Endothelial cell of umbilical vein (primary cell): ENCODE measurements around the gene NPNT. TPM values are rescaled to one million over a fixed set of nuclear protein-coding genes. Genes with fewer than 3 reads are reported as not detected.

Experiments
- BruUV-seq: library from RNA; stranded (reverse); fragments of 400-500 nt; replicated peaks from 2 replicates; lab custom pipeline; 2021; lab: Mats Ljungman, UMichigan
- CTCF ChIA-PET: fragments of 300-600, 350-600 bp; sonication (Branson Sonifier 250); formaldehyde crosslinking; loops from one replicate; lab custom pipeline; 2021; ENCODE audit warnings: antibody characterized with exemption, inconsistent platforms; lab: Charles Lee
- POLR2A ChIA-PET: fragments of 300-600, 350-600 bp; sonication (Branson Sonifier 250); formaldehyde crosslinking; loops from one replicate; lab custom pipeline; 2021; ENCODE audit warnings: antibody characterized with exemption, inconsistent platforms; lab: Charles Lee
- DNase-seq: peaks from one replicate; pipeline ENCODE4 v3.0.0-alpha.2; 2011; ENCODE audit warnings: low read depth, low spot score
- FAIRE-seq: peaks from 2 replicates; lab custom pipeline; 2011; peaks lifted over from hg19 to GRCh38; lab: Jason Lieb, UNC
- H2AFZ ChIP-seq: 2 replicates; pipeline ENCODE4 v1.6.0; 2012; ENCODE audit warnings: low read depth, low read length, control low read depth, inconsistent platforms
- H3K27ac ChIP-seq: 2 replicates; pipeline ENCODE4 v1.5.1; 2011; ENCODE audit warnings: low read depth, mild to moderate bottlenecking, control low read depth, low read length, moderate library complexity; ENCODE audit not compliant: insufficient read depth
- H3K27me3 ChIP-seq, 2 experiments: 2 replicates each; pipeline versions ENCODE4 v1.6.0 to v1.6.1; 2011; ENCODE audit warnings: low read length in 2 of 2, mixed read lengths in 1 of 2; ENCODE audit not compliant: control insufficient read depth in 2 of 2, insufficient read depth in 2 of 2
- H3K36me3 ChIP-seq, 2 experiments: 2 replicates in 1 of 2; 3 replicates in 1 of 2; pipeline ENCODE4 v1.5.1; 2011; ENCODE audit warnings: low read length in 2 of 2, mild to moderate bottlenecking in 1 of 2, moderate library complexity in 1 of 2; ENCODE audit not compliant: control insufficient read depth in 2 of 2, insufficient read depth in 2 of 2; ENCODE audit errors: extremely low read depth in 1 of 2
- H3K4me1 ChIP-seq: 3 replicates; pipeline ENCODE4 v1.5.1; 2011; ENCODE audit warnings: mild to moderate bottlenecking, low read length; ENCODE audit not compliant: control insufficient read depth, insufficient read depth; ENCODE audit errors: extremely low read depth
- H3K4me2 ChIP-seq: 2 replicates; pipeline ENCODE4 v1.6.1; 2011; ENCODE audit warnings: low read length, control low read depth, mixed read lengths; ENCODE audit not compliant: insufficient read depth
- H3K4me3 ChIP-seq, 3 experiments: fragments of 200-600 bp in 1 of 3; sonication (generic), shearing (Covaris generic) in 1 of 3; replicated peaks in 1 of 3; 2 replicates each; pipeline ENCODE4 v1.5.1; 2011 to 2016; ENCODE audit warnings: control low read depth in 3 of 3, low read length in 3 of 3, mild to moderate bottlenecking in 2 of 3, inconsistent platforms in 1 of 3, low read depth in 1 of 3, moderate library complexity in 1 of 3; ENCODE audit not compliant: insufficient read depth in 1 of 3
- H3K79me2 ChIP-seq: 2 replicates; pipeline ENCODE4 v1.6.0; 2012; ENCODE audit warnings: low read length, inconsistent platforms; ENCODE audit not compliant: control insufficient read depth, insufficient read depth
- H3K9ac ChIP-seq: replicated peaks from 2 replicates; pipeline ENCODE3; 2011; ENCODE audit warnings: low read length, control low read depth; ENCODE audit not compliant: insufficient read depth; ENCODE audit errors: extremely low read depth
- H3K9me1 ChIP-seq: replicated peaks from 3 replicates; pipeline ENCODE4 v1.6.0; 2011; ENCODE audit warnings: mild to moderate bottlenecking, low read length; ENCODE audit not compliant: control insufficient read depth, insufficient read depth; ENCODE audit errors: extremely low read depth
- H3K9me3 ChIP-seq: replicated peaks from 2 replicates; pipeline ENCODE4 v1.5.1; 2012; ENCODE audit warnings: low read length, inconsistent platforms; ENCODE audit not compliant: control insufficient read depth, insufficient read depth
- H4K20me1 ChIP-seq: replicated peaks from 2 replicates; pipeline ENCODE3; 2011; ENCODE audit warnings: mild to moderate bottlenecking, low read length; ENCODE audit not compliant: control insufficient read depth, insufficient read depth; ENCODE audit errors: extremely low read depth
- CTCF ChIP-seq, 2 donors: IDR thresholded peaks; 1 replicate in 1 of 2; 2 replicates in 1 of 2; pipeline ENCODE4 v1.5.1; 2011; ENCODE audit warnings: low read length in 2 of 2, mild to moderate bottlenecking in 2 of 2, moderate library complexity in 2 of 2, control low read depth in 1 of 2, inconsistent platforms in 1 of 2, low read depth in 1 of 2; ENCODE audit not compliant: insufficient read depth in 1 of 2; ENCODE audit errors: extremely low read depth in 1 of 2
- EZH2 ChIP-seq: IDR thresholded peaks from 2 replicates; pipeline ENCODE4 v1.6.1; 2012; ENCODE audit warnings: borderline replicate concordance, low read depth, mild to moderate bottlenecking, moderate library complexity, low read length, inconsistent platforms; ENCODE audit not compliant: severe bottlenecking
- FOS ChIP-seq: IDR thresholded peaks from 2 replicates; pipeline ENCODE4 v1.6.1; 2011; ENCODE audit warnings: mild to moderate bottlenecking, low read length, moderate library complexity, borderline replicate concordance; ENCODE audit not compliant: insufficient read depth
- GATA2 ChIP-seq: IDR thresholded peaks from 2 replicates; pipeline ENCODE4 v1.7.0; 2011; ENCODE audit warnings: low read depth, mild to moderate bottlenecking, moderate library complexity, mixed read lengths, low read length; ENCODE audit not compliant: insufficient read length, insufficient read depth
- JUN ChIP-seq: IDR thresholded peaks from 2 replicates; pipeline ENCODE4 v1.6.1; 2011; ENCODE audit warnings: borderline replicate concordance, low read depth; ENCODE audit not compliant: insufficient read length, insufficient read depth
- MAX ChIP-seq: IDR thresholded peaks from 2 replicates; pipeline ENCODE4 v1.6.1; 2011; ENCODE audit not compliant: insufficient read depth, insufficient read length
- MYC ChIP-seq: IDR thresholded peaks from one replicate; pipeline ENCODE4 v1.6.1; 2011; ENCODE audit warnings: mild to moderate bottlenecking, low read depth, low read length
- POLR2A ChIP-seq: IDR thresholded peaks from 2 replicates; pipeline ENCODE4 v1.6.1; 2012; ENCODE audit warnings: low read depth, mild to moderate bottlenecking, control low read depth, low read length
- POLR2AphosphoS5 ChIP-seq: IDR thresholded peaks from 2 replicates; pipeline ENCODE4 v1.6.1; 2012; ENCODE audit warnings: low read depth, mild to moderate bottlenecking, control low read depth, low read length, moderate library complexity; ENCODE audit not compliant: insufficient read depth
- dilution Hi-C: fragments of 300-500 bp; cut with MboI; formaldehyde crosslinking; loops from one replicate; pipeline ENCODE4 v1.15.0; 2019; ENCODE audit warnings: low sequenced_read_pairs; ENCODE audit not compliant: extremely low pct_ligation_motif_present
- intact Hi-C: fragments of 100-400 bp; cut with micrococcal nuclease; formaldehyde crosslinking; loops from one replicate; pipeline ENCODE4 v1.10.0; 2022
- polyA plus RNA-seq, 4 experiments: library from polyadenylated mRNA; depleted of rRNA in 3 of 4; stranded (reverse) in 3 of 4; unstranded in 1 of 4; fragments of >200 nt; gene quantifications; 2 replicates each; pipeline versions ENCODE4 v1.2.1 to v1.2.3, GENCODE V29; 2011 to 2012; ENCODE audit warnings: missing spikeins in 1 of 4
- total RNA-seq: library from RNA; stranded (reverse); gene quantifications from 2 replicates; pipeline ENCODE4 v1.2.3, GENCODE V29; 2021

NPNT gene
- total and polyA plus RNA-seq, 2 donors (not counting 3 experiments of a cell fraction or from before 2014, with no cell fraction given) = not detected

- no peaks in the 10 kb centered on the region for H3K27me3 ChIP-seq
- H2AFZ ChIP-seq = no peak overlapping the region
- BruUV-seq = no TSS peak
- no peak overlapping the region for H3K4me2 ChIP-seq
- DNase-seq (no peak), FAIRE-seq (no peak)
- ChIA-PET POLR2A (no interaction called here), CTCF (no interaction called here)
- H3K27ac ChIP-seq = no peak overlapping the region
- no peaks in the 10 kb centered on the region for H3K9me3 ChIP-seq
- no peak overlapping the region for H3K9ac ChIP-seq
- H3K4me3 ChIP-seq = no peak overlapping the region
- no peaks in the 10 kb centered on the region for H3K4me1 ChIP-seq
- H3K36me3 ChIP-seq = no peaks in the 10 kb centered on the region
- no peaks in the 10 kb centered on the region for H3K79me2 ChIP-seq
- dilution Hi-C loops (no loop called here), intact Hi-C loops (no loop called here)
- no peaks in the 10 kb centered on the region for H3K9me1 ChIP-seq
- H4K20me1 ChIP-seq = no peaks in the 10 kb centered on the region
- TF ChIP-seq JUN (no peak), CTCF (IDR thresholded peaks at IDR 0.05; ENCODE audit: extremely low read depth in 1 of 2, insufficient read depth in 1 of 2, low read depth in 1 of 2, low read length in 2 of 2) (no peak), MAX (no peak), EZH2 (no peak), GATA2 (no peak), MYC (no peak), POLR2AphosphoS5 (no peak), POLR2A (no peak), FOS (no peak)
These were observed 116.1 kb downstream of the NPNT start for GRCh38 chr4:106011387-106011786.
